ENCODE data around the gene MDC1.
"Not testable (repeated sequence)": the region's sequence is repeated elsewhere in the genome, so short reads cannot be mapped to it uniquely, and the experiment has no call there.

DNA sequence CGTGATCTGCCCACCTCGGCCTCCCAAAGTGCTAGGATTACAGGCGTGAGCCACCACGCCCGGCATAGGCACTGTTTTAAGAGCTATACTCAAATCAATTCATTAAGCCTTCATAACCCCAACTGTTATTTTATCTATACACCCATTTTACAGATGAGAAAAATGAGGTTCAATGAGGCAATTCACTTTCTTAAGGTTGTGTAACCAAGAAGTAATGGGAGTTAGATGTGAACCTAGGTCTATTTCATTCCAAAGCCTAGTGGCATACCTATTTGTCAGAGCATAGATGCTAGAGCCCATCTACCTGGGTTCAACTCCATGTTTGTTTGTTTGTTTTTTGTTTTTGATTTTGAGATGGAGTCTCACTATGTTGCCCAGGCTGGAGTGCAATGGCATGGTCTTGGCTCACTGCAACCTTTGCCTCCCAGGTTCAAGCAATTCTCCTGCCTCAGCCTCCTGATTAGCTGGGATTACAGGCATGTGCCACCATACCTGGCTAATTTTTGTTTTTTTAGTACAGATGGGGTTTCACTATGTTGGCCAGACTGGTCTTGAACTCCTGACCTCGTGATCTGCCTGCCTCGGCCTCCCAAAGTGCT is 39.4 kb upstream of the MDC1 start:
- TF ChIP-seq, protein P1, sequence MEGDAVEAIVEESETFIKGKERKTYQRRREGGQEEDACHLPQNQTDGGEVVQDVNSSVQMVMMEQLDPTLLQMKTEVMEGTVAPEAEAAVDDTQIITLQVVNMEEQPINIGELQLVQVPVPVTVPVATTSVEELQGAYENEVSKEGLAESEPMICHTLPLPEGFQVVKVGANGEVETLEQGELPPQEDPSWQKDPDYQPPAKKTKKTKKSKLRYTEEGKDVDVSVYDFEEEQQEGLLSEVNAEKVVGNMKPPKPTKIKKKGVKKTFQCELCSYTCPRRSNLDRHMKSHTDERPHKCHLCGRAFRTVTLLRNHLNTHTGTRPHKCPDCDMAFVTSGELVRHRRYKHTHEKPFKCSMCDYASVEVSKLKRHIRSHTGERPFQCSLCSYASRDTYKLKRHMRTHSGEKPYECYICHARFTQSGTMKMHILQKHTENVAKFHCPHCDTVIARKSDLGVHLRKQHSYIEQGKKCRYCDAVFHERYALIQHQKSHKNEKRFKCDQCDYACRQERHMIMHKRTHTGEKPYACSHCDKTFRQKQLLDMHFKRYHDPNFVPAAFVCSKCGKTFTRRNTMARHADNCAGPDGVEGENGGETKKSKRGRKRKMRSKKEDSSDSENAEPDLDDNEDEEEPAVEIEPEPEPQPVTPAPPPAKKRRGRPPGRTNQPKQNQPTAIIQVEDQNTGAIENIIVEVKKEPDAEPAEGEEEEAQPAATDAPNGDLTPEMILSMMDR (IDR thresholded peaks at IDR 0.05; ENCODE audit: low read length) = not testable (repeated sequence)
- TF ChIP-seq EZH2 (optimal IDR thresholded peaks at IDR 0.05; ENCODE audit: low read depth, low read length) = not testable (repeated sequence)

Measured in MM.1S (cell line).